KG1 (cell line): ENCODE measurements around the gene GANC.
A peak's percentile ranks its signal among the peaks of the same experiment; 100 is the strongest.
"Not testable (repeated sequence)": the region's sequence is repeated elsewhere in the genome, so short reads cannot be mapped to it uniquely, and the experiment has no call there.

Experiments
- DNase-seq: peaks from one replicate; lab custom pipeline; 2025; lab: John Stamatoyannopoulos, UW

The GANC gene

GRCh38 chr15:42272939-42273899, at the start of gene GANC, which contains the start of gene TMEM87A:
GANC (plus strand) TSS chr15:42273201; CDS start chr15:42274482, 1,281 bp downstream.
TMEM87A (minus strand) TSS chr15:42273433; CDS start chr15:42273398, 35 bp downstream.
- peak; percentile 84 for DNase-seq

GRCh38 chr15:42226648-42227047, 46.4 kb upstream of the GANC start:
- DNase-seq, result no peak

DNA sequence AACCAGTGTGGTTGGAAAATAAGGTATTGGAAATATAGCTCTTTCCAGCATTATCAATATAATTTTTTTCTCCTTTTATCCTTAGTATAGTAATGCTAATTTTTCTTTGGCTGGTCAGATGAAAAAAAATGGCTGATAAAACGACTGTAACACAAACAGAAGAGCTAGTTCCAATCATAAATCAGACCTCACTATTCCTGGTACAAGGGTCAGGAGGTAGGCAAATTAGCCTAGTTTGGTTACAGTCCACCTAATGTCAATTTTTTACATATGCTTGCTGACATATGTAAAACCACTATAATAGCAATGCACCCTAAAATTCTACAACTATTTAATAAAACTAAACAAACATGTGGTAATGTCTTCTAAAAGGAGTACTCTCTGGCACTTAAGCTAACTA, 45.0 kb upstream of the GANC start:
- DNase-seq, result no peak

DNA sequence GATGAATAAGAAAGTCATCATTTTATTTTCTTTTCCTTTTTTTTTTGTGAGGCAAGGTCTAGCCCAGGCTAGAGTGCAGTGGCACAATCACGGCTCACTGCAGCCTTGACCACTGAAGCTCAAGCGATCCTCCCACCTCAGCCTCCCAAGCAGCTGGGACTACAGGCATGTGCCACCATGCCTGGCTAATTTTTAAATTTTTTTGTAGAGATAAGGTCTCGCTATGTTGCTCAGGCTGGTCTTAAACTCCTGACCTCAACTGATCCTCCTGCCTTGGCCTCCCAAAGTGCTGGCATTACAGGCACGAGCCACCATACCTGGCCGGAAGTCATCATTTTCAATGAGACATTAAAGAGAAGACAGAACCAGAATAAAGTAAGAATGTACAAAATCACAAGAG, 44.0 kb upstream of the GANC start:
- not testable (repeated sequence) for DNase-seq

DNA sequence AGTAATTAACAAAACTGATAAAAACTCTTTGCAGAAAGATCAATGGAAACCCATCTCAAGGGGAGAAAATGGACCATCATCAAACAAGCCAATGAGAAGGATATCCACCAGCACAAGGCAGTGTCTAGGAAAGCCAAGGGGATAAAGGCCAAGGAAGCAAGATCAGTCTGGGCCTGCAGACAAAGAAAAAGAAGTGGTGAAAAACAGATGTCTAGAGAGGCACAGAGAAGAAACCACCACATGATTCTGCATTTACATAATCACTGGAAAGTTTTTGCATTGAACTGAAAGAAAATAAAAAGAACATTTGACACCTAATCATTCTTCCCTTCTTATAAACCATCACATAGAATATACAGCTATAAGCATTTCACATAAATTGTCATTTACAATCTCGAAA, 41.9 kb upstream of the GANC start:
- DNase-seq, result no peak

GRCh38 chr15:42232606-42233005, 40.4 kb upstream of the GANC start:
- no peak for DNase-seq

- no peak for DNase-seq
These were observed 39.9 kb upstream of the GANC start for GRCh38 chr15:42233107-42233506.

GRCh38 chr15:42239528-42240182, 33.3 kb upstream of the GANC start:
- no peak for DNase-seq

- DNase-seq, result no peak
These were observed 32.2 kb upstream of the GANC start for GRCh38 chr15:42240823-42241222.

GRCh38 chr15:42253300-42253699, 19.7 kb upstream of the GANC start:
- DNase-seq, result no peak

GRCh38 chr15:42264795-42265194, 8.2 kb upstream of the GANC start:
- DNase-seq, result no peak

GRCh38 chr15:42267286-42267685, 5.7 kb upstream of the GANC start:
- no peak for DNase-seq

- DNase-seq, result no peak
These were observed 2.5 kb upstream of the GANC start for GRCh38 chr15:42270551-42270950.

DNA sequence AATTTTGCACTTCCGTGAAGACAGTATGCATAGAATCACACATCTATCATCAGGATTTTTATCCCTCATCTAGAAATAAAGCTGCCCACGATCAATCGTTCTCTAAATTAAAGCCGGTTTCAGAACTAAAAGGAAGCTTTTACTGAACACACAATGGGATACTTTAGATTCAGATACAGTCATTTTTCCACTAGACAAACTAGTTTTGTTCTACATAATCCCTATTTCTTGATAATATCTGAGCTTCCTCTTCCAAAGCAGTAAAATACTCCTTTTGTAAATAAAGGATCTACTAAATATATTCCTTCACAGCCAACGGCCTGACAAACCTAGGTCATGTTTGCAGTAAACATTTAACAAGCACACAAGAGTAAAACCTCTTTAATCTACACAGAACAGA, 2.0 kb upstream of the GANC start:
- DNase-seq, result no peak

- peak; percentile 66 for DNase-seq
These were observed 1.1 kb downstream of the GANC start for GRCh38 chr15:42273900-42274701.

- no peak for DNase-seq
These were observed 1.6 kb downstream of the GANC start for GRCh38 chr15:42274702-42274989.

GRCh38 chr15:42275780-42276391, 2.9 kb downstream of the GANC start:
- no peak for DNase-seq

GRCh38 chr15:42276762-42277161, 3.8 kb downstream of the GANC start:
- DNase-seq, result no peak

GRCh38 chr15:42279234-42279723, 6.3 kb downstream of the GANC start:
- no peak for DNase-seq

- DNase-seq, result no peak
These were observed 9.3 kb downstream of the GANC start for GRCh38 chr15:42282344-42282743.

GRCh38 chr15:42282926-42283325, 9.9 kb downstream of the GANC start:
- no peak for DNase-seq

DNA sequence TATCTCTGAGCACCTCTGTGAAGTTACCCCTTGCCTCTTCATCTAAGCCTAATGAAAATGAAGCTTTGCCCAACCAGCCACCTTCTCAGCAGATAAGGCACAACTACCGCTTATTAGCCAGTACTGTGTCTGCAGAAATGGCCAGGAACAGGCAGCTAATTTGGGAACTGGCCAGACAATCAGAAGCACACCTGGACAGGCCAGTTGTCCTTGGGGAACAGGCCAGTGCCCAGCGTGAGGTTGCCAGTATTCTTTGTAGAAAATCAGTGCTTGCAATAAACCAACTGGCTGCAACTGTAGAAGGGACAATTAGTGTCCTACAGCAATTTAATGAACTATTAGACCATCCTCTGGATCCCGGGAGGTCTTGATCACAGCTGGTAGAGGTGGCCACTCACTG, 10.7 kb downstream of the GANC start:
- DNase-seq, result no peak
